HG03558 (cell line): Measurements from ENCODE around the gene PIK3C2G.

Experiments
- ATAC-seq: cut with Tn5 transposase; IDR thresholded peaks from one replicate; pipeline ENCODE4 v1.9.1; 2021; ENCODE audit warnings: moderate number of reproducible peaks; ENCODE audit not compliant: unreplicated experiment; ENCODE audit errors: extremely low read depth

The PIK3C2G gene

GRCh38 chr12:18340186-18340585 is 78.9 kb downstream of the PIK3C2G start:
- no peak for ATAC-seq

GRCh38 chr12:18340786-18341185 is 79.5 kb downstream of the PIK3C2G start:
- no peak for ATAC-seq

- no peak for ATAC-seq
Observed at GRCh38 chr12:18343708-18344107, 82.4 kb downstream of the PIK3C2G start.

GRCh38 chr12:18345021-18345735 is 83.9 kb downstream of the PIK3C2G start:
- ATAC-seq = no peak

GRCh38 chr12:18352312-18352711 is 91.0 kb downstream of the PIK3C2G start:
- ATAC-seq = no peak

GRCh38 chr12:18355429-18355828 is 94.1 kb downstream of the PIK3C2G start:
- no peak for ATAC-seq

GRCh38 chr12:18358077-18358476 is 96.8 kb downstream of the PIK3C2G start:
- no peak for ATAC-seq

GRCh38 chr12:18358930-18359329 is 97.6 kb downstream of the PIK3C2G start:
- no peak for ATAC-seq

GRCh38 chr12:18361433-18361832 is 100.1 kb downstream of the PIK3C2G start:
- ATAC-seq = no peak

GRCh38 chr12:18363321-18363720 is 102.0 kb downstream of the PIK3C2G start:
- ATAC-seq = no peak

GRCh38 chr12:18368594-18368993 is 107.3 kb downstream of the PIK3C2G start:
- ATAC-seq = no peak

- no peak for ATAC-seq
Observed at GRCh38 chr12:18373181-18373580, 111.9 kb downstream of the PIK3C2G start.

- ATAC-seq = no peak
Observed at GRCh38 chr12:18375131-18375530, 113.8 kb downstream of the PIK3C2G start.

- ATAC-seq = no peak
Observed at GRCh38 chr12:18375583-18375982, 114.3 kb downstream of the PIK3C2G start.

GRCh38 chr12:18382236-18382885 is 121.0 kb downstream of the PIK3C2G start:
- ATAC-seq = no peak

GRCh38 chr12:18383203-18383602 is 121.9 kb downstream of the PIK3C2G start:
- no peak for ATAC-seq

- no peak for ATAC-seq
Observed at GRCh38 chr12:18387706-18388105, 126.4 kb downstream of the PIK3C2G start.

GRCh38 chr12:18389820-18390219 is 128.5 kb downstream of the PIK3C2G start:
- ATAC-seq = no peak

GRCh38 chr12:18391151-18391550 is 129.8 kb downstream of the PIK3C2G start:
- no peak for ATAC-seq

- no peak for ATAC-seq
Observed at GRCh38 chr12:18394742-18395141, 133.4 kb downstream of the PIK3C2G start.

GRCh38 chr12:18400186-18400585 is 138.9 kb downstream of the PIK3C2G start:
- ATAC-seq = no peak
